ENCODE results near the gene SSBP4. TPM values are rescaled to one million over a fixed set of nuclear protein-coding genes. Genes with fewer than 3 reads are reported as not detected.

Gene SSBP4
- 54.4 and 65.7 TPM in 2 replicates for total RNA-seq

GRCh38 chr19:18419195-18419698 lies at the start of gene SSBP4:
Gene SSBP4 (plus strand): TSS chr19:18419398. CDS start chr19:18419649, 251 bp downstream.

GRCh38 chr19:18385675-18386542 lies 33.3 kb upstream of the SSBP4 start, which contains the start of gene GDF15:
Gene GDF15 (plus strand): TSS chr19:18386158. CDS start chr19:18386190, 32 bp downstream.

GRCh38 chr19:18397242-18398202 lies 21.7 kb upstream of the SSBP4 start, which contains the start of gene LRRC25:
Gene LRRC25 (minus strand): TSS chr19:18397622. CDS start chr19:18396963, 659 bp downstream.

GRCh38 chr19:18437491-18438330 lies 18.5 kb downstream of the SSBP4 start, which contains the start of gene ISYNA1:
Gene ISYNA1 (minus strand): TSS chr19:18438133. CDS start chr19:18437979, 154 bp downstream.

Small RNAs within 50 kb of the gene (small RNA-seq; reads per million reads assigned to genes)
- not detected for gene MIR3189

Other genes starting within 250 kb of the SSBP4 start
- 9.3 and 11.3 TPM in 2 replicates for gene IFI30, start 245.6 kb upstream of the SSBP4 start, total RNA-seq
- gene MPV17L2, start 226.2 kb upstream of the SSBP4 start, total RNA-seq = 6.2 and 8.1 TPM in 2 replicates
- 0.65 and 1.2 TPM in 2 replicates for gene RAB3A, start 215.4 kb upstream of the SSBP4 start, total RNA-seq
- under 0.01 and 0.22 TPM in 2 replicates for gene PDE4C, start 193.0 kb upstream of the SSBP4 start, total RNA-seq
- 1.3 and 2.1 TPM in 2 replicates for gene IQCN, start 144.9 kb upstream of the SSBP4 start, total RNA-seq
- gene JUND, start 137.8 kb upstream of the SSBP4 start, total RNA-seq = 63.7 and 69.0 TPM in 2 replicates
- gene LSM4, start 96.3 kb upstream of the SSBP4 start, total RNA-seq = 77.4 and 80.5 TPM in 2 replicates
- 23.5 and 28.8 TPM in 2 replicates for gene PGPEP1, start 78.8 kb upstream of the SSBP4 start, total RNA-seq
- 31.0 and 32.9 TPM in 2 replicates for gene GDF15, start 33.2 kb upstream of the SSBP4 start, total RNA-seq
- 0.22 and 0.39 TPM in 2 replicates for gene LRRC25, start 21.8 kb upstream of the SSBP4 start, total RNA-seq
- 8.5 and 9.3 TPM in 2 replicates for gene ISYNA1, start 18.7 kb downstream of the SSBP4 start, total RNA-seq
- gene ELL, start 102.7 kb downstream of the SSBP4 start, total RNA-seq = 12.4 and 13.8 TPM in 2 replicates
- 228 and 230 TPM in 2 replicates for gene FKBP8, start 124.2 kb downstream of the SSBP4 start, total RNA-seq
- 91.9 and 110 TPM in 2 replicates for gene KXD1, start 138.5 kb downstream of the SSBP4 start, total RNA-seq
- 577 and 674 TPM in 2 replicates for gene UBA52, start 152.5 kb downstream of the SSBP4 start, total RNA-seq
- 33.5 and 34.6 TPM in 2 replicates for gene REX1BD, start 169.4 kb downstream of the SSBP4 start, total RNA-seq
- gene CRLF1, start 187.4 kb downstream of the SSBP4 start, total RNA-seq = 49.8 and 60.5 TPM in 2 replicates
- gene TMEM59L, start 193.5 kb downstream of the SSBP4 start, total RNA-seq = 0.65 and 1.3 TPM in 2 replicates
- 3.8 and 4.2 TPM in 2 replicates for gene KLHL26, start 217.6 kb downstream of the SSBP4 start, total RNA-seq